Trophoblast cell (in vitro differentiated cells and primary cell): ENCODE measurements around the gene KANSL1.

Source experiments
- DNase-seq, 2 donors: peaks; one replicate each; pipeline ENCODE4 v3.0.0-alpha.2; 2016
- H2AFZ ChIP-seq: 2 replicates; pipeline ENCODE4 v1.6.1; 2013; ENCODE audit warnings: low read length, moderate library complexity, mild to moderate bottlenecking; ENCODE audit not compliant: insufficient read depth, poor library complexity
- H2AK5ac ChIP-seq: 2 replicates; pipeline ENCODE4 v1.6.1; 2013; ENCODE audit warnings: mild to moderate bottlenecking, low read length
- H2BK120ac ChIP-seq: 2 replicates; pipeline ENCODE4 v1.6.1; 2013; ENCODE audit warnings: low read length, mild to moderate bottlenecking, moderate library complexity; ENCODE audit not compliant: insufficient read depth, poor library complexity
- H2BK12ac ChIP-seq: 2 replicates; pipeline ENCODE4 v1.6.1; 2013; ENCODE audit warnings: mild to moderate bottlenecking, low read length, moderate library complexity
- H2BK5ac ChIP-seq: 2 replicates; pipeline ENCODE4 v1.6.1; 2013; ENCODE audit warnings: low read length, low read depth, moderate library complexity, mild to moderate bottlenecking; ENCODE audit not compliant: poor library complexity
- H3K14ac ChIP-seq: 2 replicates; pipeline ENCODE4 v1.6.1; 2013; ENCODE audit warnings: mild to moderate bottlenecking, low read length
- H3K18ac ChIP-seq: 2 replicates; pipeline ENCODE4 v1.6.1; 2013; ENCODE audit warnings: mild to moderate bottlenecking, low read length
- H3K23ac ChIP-seq: 2 replicates; pipeline ENCODE4 v1.6.1; 2013; ENCODE audit warnings: low read length
- H3K27ac ChIP-seq: 2 replicates; pipeline ENCODE4 v1.5.1; 2013; ENCODE audit warnings: low read depth, mild to moderate bottlenecking, inconsistent platforms, low read length, moderate library complexity
- H3K27me3 ChIP-seq: 2 replicates; pipeline ENCODE4 v1.6.1; 2013; ENCODE audit warnings: inconsistent platforms, mild to moderate bottlenecking, low read length, moderate library complexity; ENCODE audit not compliant: insufficient read depth
- H3K36me3 ChIP-seq, 2 experiments: 1 replicate in 1 of 2; 2 replicates in 1 of 2; pipeline ENCODE4 v1.6.1; 2013; ENCODE audit warnings: low read length in 2 of 2, mild to moderate bottlenecking in 2 of 2, moderate library complexity in 1 of 2; ENCODE audit not compliant: insufficient read depth in 2 of 2, control insufficient read depth in 1 of 2
- H3K4ac ChIP-seq: 2 replicates; pipeline ENCODE4 v1.6.1; 2013; ENCODE audit warnings: low read depth, mild to moderate bottlenecking, low read length, moderate library complexity
- H3K4me1 ChIP-seq, 2 experiments: 1 replicate in 1 of 2; 2 replicates in 1 of 2; pipeline ENCODE4 v1.6.1; 2013; ENCODE audit warnings: low read length in 2 of 2, mild to moderate bottlenecking in 2 of 2, moderate library complexity in 1 of 2; ENCODE audit not compliant: insufficient read depth in 2 of 2, control insufficient read depth in 1 of 2
- H3K4me2 ChIP-seq: 2 replicates; pipeline ENCODE4 v1.6.1; 2013; ENCODE audit warnings: inconsistent platforms, mild to moderate bottlenecking, low read length, moderate library complexity
- H3K4me3 ChIP-seq: 2 replicates; pipeline ENCODE4 v1.5.1; 2013; ENCODE audit warnings: mild to moderate bottlenecking, low read depth, low read length, inconsistent platforms
- H3K79me1 ChIP-seq: one replicate; pipeline ENCODE4 v1.6.1; 2013; ENCODE audit warnings: low read length
- H3K79me2 ChIP-seq: 2 replicates; pipeline ENCODE4 v1.6.1; 2013; ENCODE audit warnings: low read length, mild to moderate bottlenecking; ENCODE audit not compliant: control insufficient read depth, insufficient read depth, poor library complexity
- H3K9ac ChIP-seq: 2 replicates; pipeline ENCODE4 v1.6.1; 2013; ENCODE audit warnings: mild to moderate bottlenecking, low read length
- H3K9me3 ChIP-seq: 2 replicates; pipeline ENCODE4 v1.6.1; 2013; ENCODE audit warnings: low read depth, mild to moderate bottlenecking, control low read depth, inconsistent platforms, low read length; ENCODE audit not compliant: insufficient read depth
- H4K12ac ChIP-seq: 2 replicates; pipeline ENCODE4 v1.6.1; 2013; ENCODE audit warnings: low read depth, mild to moderate bottlenecking, low read length, moderate library complexity
- H4K8ac ChIP-seq: 2 replicates; pipeline ENCODE4 v1.6.1; 2013; ENCODE audit warnings: low read depth, mild to moderate bottlenecking, low read length, moderate library complexity
- H4K91ac ChIP-seq: one replicate; pipeline ENCODE4 v1.6.1; 2013; ENCODE audit warnings: low read depth, mild to moderate bottlenecking, low read length, moderate library complexity
- WGBS: extraction: QIAGEN DNeasy Blood & Tissue Kit; methylation state at CpG from one replicate; pipeline ENCODE4 v1.1.7; 2013; ENCODE audit warnings: missing lambda C conversion rate; ENCODE audit not compliant: insufficient read length, insufficient coverage; ENCODE audit errors: extremely low coverage; 5-methylcytosine and 5-hydroxymethylcytosine counted together

Gene KANSL1

GRCh38 chr17:46138473-46138872 is 54.8 kb downstream of the KANSL1 start:
- no peak overlapping the region for H2AK5ac ChIP-seq
- WGBS: no CpG with 5 or more reads among the region's 3 CpGs

GRCh38 chr17:46136820-46137219 is 56.4 kb downstream of the KANSL1 start:
- Histone ChIP-seq H3K4me2 (no peak overlapping the region), H3K79me1 (peaks cover 1% of the 10 kb centered on the region), H4K91ac (no peak overlapping the region), H2AK5ac (no peak overlapping the region), H3K9me3 (no peaks in the 10 kb centered on the region), H3K4me3 (no peak overlapping the region), H3K36me3 (peaks cover 0 to 1% of the 10 kb centered on the region in 2 experiments), H2BK12ac (no peak overlapping the region), H3K4ac (peak overlapping the region; percentile 65), H3K14ac (no peak overlapping the region), H3K23ac (no peak overlapping the region), H3K27me3 (no peaks in the 10 kb centered on the region), H4K8ac (no peak overlapping the region), H3K79me2 (peaks cover 26% of the 10 kb centered on the region), H3K18ac (no peak overlapping the region), H2AFZ (no peak overlapping the region), H4K12ac (no peak overlapping the region), H3K4me1 (no peaks in the 10 kb centered on the region), H3K27ac (no peak overlapping the region), H2BK5ac (no peak overlapping the region), H3K9ac (no peak overlapping the region), H2BK120ac (no peak overlapping the region)
- DNase-seq: no peak

More at GRCh38 chr17:46138473-46138872, 54.8 kb downstream of the KANSL1 start:
- no peak overlapping the region for H2AFZ ChIP-seq
- H3K27ac ChIP-seq: no peak overlapping the region
- H3K4me3 ChIP-seq: no peak overlapping the region
- no peaks in the 10 kb centered on the region for H3K27me3 ChIP-seq
- H2BK120ac ChIP-seq: no peak overlapping the region
- peaks cover 24% of the 10 kb centered on the region for H3K79me2 ChIP-seq
- no peak overlapping the region for H3K18ac ChIP-seq
- H4K91ac ChIP-seq: no peak overlapping the region
- H3K4me2 ChIP-seq: no peak overlapping the region
- no peak overlapping the region for H2BK5ac ChIP-seq
- peaks cover 1% of the 10 kb centered on the region for H3K79me1 ChIP-seq
- no peak overlapping the region for H3K9ac ChIP-seq
- H3K4ac ChIP-seq: peak overlapping the region; percentile 65
- no peak overlapping the region for H3K23ac ChIP-seq
- no peak overlapping the region for H3K14ac ChIP-seq
- H3K9me3 ChIP-seq: no peaks in the 10 kb centered on the region
- DNase-seq: no peak
- no peak overlapping the region for H2BK12ac ChIP-seq
- peaks cover 0 to 1% of the 10 kb centered on the region in 2 experiments for H3K36me3 ChIP-seq
- H3K4me1 ChIP-seq: no peaks in the 10 kb centered on the region
- H4K12ac ChIP-seq: no peak overlapping the region
- H4K8ac ChIP-seq: no peak overlapping the region

GRCh38 chr17:46135879-46136563 is 57.2 kb downstream of the KANSL1 start:
- H3K14ac ChIP-seq: no peak overlapping the region
- peaks cover 1% of the 10 kb centered on the region for H3K79me1 ChIP-seq
- no peaks in the 10 kb centered on the region for H3K36me3 ChIP-seq
- DNase-seq: no peak
- no peak overlapping the region for H3K9ac ChIP-seq
- H3K23ac ChIP-seq: no peak overlapping the region
- H3K79me2 ChIP-seq: peaks cover 22% of the 10 kb centered on the region
- H2AFZ ChIP-seq: no peak overlapping the region
- H3K4me2 ChIP-seq: no peak overlapping the region
- no peak overlapping the region for H4K91ac ChIP-seq
- no peak overlapping the region for H2BK120ac ChIP-seq
- H3K4me1 ChIP-seq: no peaks in the 10 kb centered on the region
- no peak overlapping the region for H3K27ac ChIP-seq
- H3K4me3 ChIP-seq: no peak overlapping the region
- H2BK5ac ChIP-seq: no peak overlapping the region
- no peak overlapping the region for H4K8ac ChIP-seq
- H3K18ac ChIP-seq: no peak overlapping the region
- peak overlapping the region; percentile 85 for H3K4ac ChIP-seq
- H4K12ac ChIP-seq: no peak overlapping the region
- no peaks in the 10 kb centered on the region for H3K9me3 ChIP-seq
- no CpG with 5 or more reads among the region's 3 CpGs for WGBS
- no peaks in the 10 kb centered on the region for H3K27me3 ChIP-seq
- H2BK12ac ChIP-seq: no peak overlapping the region
- no peak overlapping the region for H2AK5ac ChIP-seq

- Histone ChIP-seq H2AFZ (no peak overlapping the region), H3K27ac (no peak overlapping the region), H3K9ac (no peak overlapping the region), H2BK120ac (no peak overlapping the region), H4K8ac (no peak overlapping the region), H4K12ac (no peak overlapping the region), H3K79me1 (peaks cover 1% of the 10 kb centered on the region), H3K36me3 (no peaks in the 10 kb centered on the region), H3K4me2 (no peak overlapping the region), H3K18ac (no peak overlapping the region), H2BK12ac (no peak overlapping the region), H3K4ac (peak overlapping the region; percentile 77), H3K4me1 (no peaks in the 10 kb centered on the region), H3K23ac (no peak overlapping the region), H3K4me3 (no peak overlapping the region), H3K9me3 (no peaks in the 10 kb centered on the region), H3K79me2 (peaks cover 22% of the 10 kb centered on the region), H3K14ac (no peak overlapping the region), H2AK5ac (no peak overlapping the region), H2BK5ac (no peak overlapping the region), H4K91ac (no peak overlapping the region), H3K27me3 (no peaks in the 10 kb centered on the region)
- WGBS: no CpG with 5 or more reads among the region's 4 CpGs
- no peak for DNase-seq
Observed at GRCh38 chr17:46135126-46135812, 58.0 kb downstream of the KANSL1 start.
